ENCODE results near the gene SNPH.

SNPH gene

GRCh38 chr20:1322511-1323245 lies 56.6 kb downstream of the SNPH start:
- TF ChIP-seq, protein P1, sequence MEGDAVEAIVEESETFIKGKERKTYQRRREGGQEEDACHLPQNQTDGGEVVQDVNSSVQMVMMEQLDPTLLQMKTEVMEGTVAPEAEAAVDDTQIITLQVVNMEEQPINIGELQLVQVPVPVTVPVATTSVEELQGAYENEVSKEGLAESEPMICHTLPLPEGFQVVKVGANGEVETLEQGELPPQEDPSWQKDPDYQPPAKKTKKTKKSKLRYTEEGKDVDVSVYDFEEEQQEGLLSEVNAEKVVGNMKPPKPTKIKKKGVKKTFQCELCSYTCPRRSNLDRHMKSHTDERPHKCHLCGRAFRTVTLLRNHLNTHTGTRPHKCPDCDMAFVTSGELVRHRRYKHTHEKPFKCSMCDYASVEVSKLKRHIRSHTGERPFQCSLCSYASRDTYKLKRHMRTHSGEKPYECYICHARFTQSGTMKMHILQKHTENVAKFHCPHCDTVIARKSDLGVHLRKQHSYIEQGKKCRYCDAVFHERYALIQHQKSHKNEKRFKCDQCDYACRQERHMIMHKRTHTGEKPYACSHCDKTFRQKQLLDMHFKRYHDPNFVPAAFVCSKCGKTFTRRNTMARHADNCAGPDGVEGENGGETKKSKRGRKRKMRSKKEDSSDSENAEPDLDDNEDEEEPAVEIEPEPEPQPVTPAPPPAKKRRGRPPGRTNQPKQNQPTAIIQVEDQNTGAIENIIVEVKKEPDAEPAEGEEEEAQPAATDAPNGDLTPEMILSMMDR (IDR thresholded peaks at IDR 0.05) = no peak

GRCh38 chr20:1323256-1323655 lies 57.2 kb downstream of the SNPH start:
- TF ChIP-seq, protein P1 (IDR thresholded peaks at IDR 0.05) = no peak

GRCh38 chr20:1323830-1324597 lies 57.9 kb downstream of the SNPH start:
- TF ChIP-seq, protein P1 (IDR thresholded peaks at IDR 0.05) = no peak

- TF ChIP-seq, protein P1 (IDR thresholded peaks at IDR 0.05) = no peak
Observed at GRCh38 chr20:1324598-1325172, 58.6 kb downstream of the SNPH start.

DNA sequence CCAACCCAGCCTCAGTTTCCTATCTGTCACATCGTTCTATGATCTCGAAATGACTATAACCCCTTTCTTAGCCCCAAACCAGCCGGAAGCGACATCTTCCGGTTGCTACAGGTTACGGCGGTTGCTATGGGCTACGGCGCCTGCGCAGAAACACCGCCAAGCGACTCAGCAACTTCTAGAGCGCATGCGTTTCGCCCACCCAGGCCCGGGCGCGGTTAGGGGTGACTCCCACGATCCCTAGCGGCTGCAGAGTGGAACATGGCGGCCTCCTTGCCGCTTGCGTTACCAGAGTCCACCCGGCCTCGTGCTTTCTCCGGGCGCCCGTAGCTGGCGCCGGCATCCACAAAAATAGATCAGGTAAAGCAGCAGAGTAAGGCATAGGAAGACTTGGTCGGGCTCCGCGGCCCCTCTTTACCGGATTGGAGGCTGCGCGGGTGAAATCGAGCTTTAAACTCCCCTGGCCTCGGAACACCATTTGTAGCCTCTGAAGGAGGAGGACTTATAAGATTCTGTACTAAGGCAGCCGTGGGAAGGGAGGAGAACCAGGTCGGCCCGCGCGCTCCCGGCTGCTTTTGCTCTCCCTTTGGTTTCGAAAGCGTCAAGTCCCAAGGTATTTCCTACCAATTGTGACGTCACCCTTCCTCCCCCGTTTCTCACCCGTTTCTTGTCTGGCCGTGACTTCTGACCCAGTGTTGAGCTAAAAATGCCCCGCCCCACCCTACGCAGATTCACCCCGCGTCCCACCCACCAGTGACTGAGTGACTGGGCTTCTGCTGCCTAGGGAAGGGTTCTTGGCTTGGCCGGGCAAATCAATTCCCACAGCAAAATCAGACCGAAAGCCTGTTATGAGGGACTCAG lies 59.3 kb downstream of the SNPH start:
- TF ChIP-seq, protein P1 (IDR thresholded peaks at IDR 0.05) = no peak

DNA sequence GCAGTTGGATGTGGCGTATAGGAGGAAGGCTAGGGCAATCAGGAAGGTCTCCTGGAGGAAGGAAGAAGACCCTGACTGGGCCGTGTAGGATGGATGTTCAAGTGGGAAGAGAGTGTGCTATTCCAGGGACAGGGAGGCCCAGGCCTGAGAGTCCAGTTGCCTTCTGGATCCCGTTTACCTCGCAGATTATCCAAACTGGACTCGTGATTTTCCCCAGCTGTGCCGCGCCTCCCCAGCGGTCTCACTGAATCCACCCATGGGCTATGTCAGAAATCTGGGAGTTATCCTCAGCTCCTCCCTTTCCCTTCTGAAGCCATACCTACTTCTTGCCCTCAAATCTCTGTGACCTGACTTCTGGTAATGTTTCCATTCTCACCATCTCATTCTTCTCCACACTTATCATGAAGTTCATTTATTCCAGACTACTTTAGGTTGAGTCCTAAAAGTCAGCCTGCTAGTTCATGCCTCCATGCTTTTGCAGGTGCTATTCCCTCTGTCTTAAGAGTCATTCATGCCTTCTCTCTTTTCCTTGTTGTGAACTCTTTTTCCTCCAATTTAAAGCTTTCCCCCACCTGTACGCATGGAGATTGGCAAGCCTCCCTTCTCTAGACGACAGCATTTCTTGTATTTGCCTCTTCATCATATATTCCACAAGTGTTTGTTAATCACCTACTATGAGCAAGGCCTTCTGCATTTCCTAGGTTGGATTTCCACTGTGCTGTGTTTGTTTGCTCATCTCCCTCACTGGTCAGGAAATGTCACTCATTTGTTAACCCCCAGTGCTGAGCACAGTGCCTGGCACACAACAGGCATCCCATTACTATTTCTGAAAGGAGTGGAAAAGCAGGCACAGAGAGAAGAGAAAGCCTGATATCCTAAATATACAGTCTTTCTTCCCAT lies 60.2 kb downstream of the SNPH start:
- TF ChIP-seq, protein P1 (IDR thresholded peaks at IDR 0.05) = no peak
